Mammary microvascular endothelial cell (primary cell): ENCODE measurements around the gene TMEM132C. TPM values are rescaled to one million over a fixed set of nuclear protein-coding genes. Genes with fewer than 3 reads are reported as not detected.

Source experiments
- total RNA-seq: library from RNA; depleted of rRNA; stranded (reverse); fragments of >200 nt; gene quantifications from 2 replicates; pipeline ENCODE4 v1.2.3, GENCODE V29; 2015

TMEM132C gene
- not detected in 2 replicates for total RNA-seq

DNA sequence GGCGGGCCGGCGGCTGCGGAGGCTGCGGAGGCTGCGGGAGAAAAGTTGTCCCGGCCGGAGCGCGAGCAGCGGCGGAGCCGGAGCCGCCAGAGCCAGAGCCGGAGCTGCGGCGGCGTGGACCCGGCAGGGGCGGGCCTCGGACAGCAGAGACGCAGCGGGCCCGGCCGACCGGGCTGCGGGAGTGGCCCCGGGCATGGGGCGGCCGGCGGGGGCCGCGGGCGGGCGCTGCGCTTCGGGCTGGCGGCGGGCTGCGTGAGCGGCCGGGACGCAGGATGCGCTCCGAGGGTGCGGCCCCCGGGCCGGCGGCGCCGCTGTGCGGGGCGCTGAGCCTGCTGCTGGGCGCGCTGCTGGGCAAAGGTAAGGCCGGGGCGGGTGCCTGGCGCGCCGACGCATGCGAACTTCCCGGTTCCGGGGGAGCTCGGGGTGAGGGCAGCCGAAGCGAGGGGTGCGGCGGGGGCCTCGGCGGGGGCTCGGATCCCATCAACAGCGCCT lies at the start of gene TMEM132C:
Gene TMEM132C, plus strand, starts transcription at position 40 of the 492 bp plus-strand sequence. Its CDS starts 233 bp downstream, at position 273.

